Activated naive CD8-positive, alpha-beta T cell treated with anti-CD3 and anti-CD28 coated beads, Interleukin-2, amount 10 ng/mL, durations not matched to agents 7 days and 5 days (primary cell): ENCODE results near the gene NDUFB11. TPM values are rescaled to one million over a fixed set of nuclear protein-coding genes. Genes with fewer than 3 reads are reported as not detected.

Experiments used
- ATAC-seq: fragments of 150-1000 bp; cut with Tn5 transposase; one replicate; pipeline ENCODE4 v1.10.0; 2021; ENCODE audit warnings: low read depth, moderate library complexity
- POLR2A ChIA-PET: fragments of 350-600 bp; sonication (Branson Sonifier 250); formaldehyde crosslinking; loops from one replicate; lab custom pipeline; 2021; ENCODE audit warnings: antibody characterized with exemption; lab: Charles Lee
- DNase-seq: peaks from one replicate; pipeline ENCODE4 v3.0.0; 2021
- H3K27ac Mint-ChIP-seq: one replicate; pipeline ENCODE4 v1.8.0; 2022; ENCODE audit warnings: mild to moderate bottlenecking, mixed read lengths
- H3K27me3 Mint-ChIP-seq: one replicate; pipeline ENCODE4 v1.8.0; 2022; ENCODE audit warnings: mild to moderate bottlenecking, moderate library complexity, mixed read lengths
- H3K36me3 Mint-ChIP-seq: one replicate; pipeline ENCODE4 v1.8.0; 2021; ENCODE audit warnings: mild to moderate bottlenecking, mixed read lengths
- H3K4me1 Mint-ChIP-seq: one replicate; pipeline ENCODE4 v1.8.0; 2021; ENCODE audit warnings: mixed read lengths
- H3K4me3 Mint-ChIP-seq: one replicate; pipeline ENCODE4 v1.8.0; 2022; ENCODE audit warnings: mild to moderate bottlenecking, moderate library complexity, mixed read lengths
- H3K9me3 Mint-ChIP-seq: one replicate; pipeline ENCODE4 v1.8.0; 2021; ENCODE audit warnings: mixed read lengths
- total RNA-seq, 2 experiments: library from RNA; stranded (reverse); gene quantifications; one replicate each; pipeline ENCODE4 v1.2.3, GENCODE V29; 2021

Gene NDUFB11
- 10 to 100 TPM; 71.7 to 78.7 TPM for total RNA-seq

GRCh38 chrX:47144626-47145394, at the start of gene NDUFB11, which contains the start of gene RBM10:
Gene NDUFB11 (minus strand): TSS chrX:47144702. CDS start chrX:47144679, 23 bp downstream.
Gene RBM10 (plus strand): TSS chrX:47145221. CDS start chrX:47147482, 2,261 bp downstream.
- DNase-seq (peak; percentile 85), ATAC-seq (peak; percentile 95)
- POLR2A ChIA-PET = interaction anchor here (0.6 to 2.8 kb wide), 11 partner anchors 9 to 484 kb away, joined by 3 to 31 read pairs (median 4); partner anchors contain the start of genes CFP and USP11
- Mint-ChIP-seq H3K36me3 (peaks cover 21% of the 10 kb centered on the region), H3K4me1 (peaks cover 16% of the 10 kb centered on the region), H3K27me3 (no peaks in the 10 kb centered on the region), H3K9me3 (no peaks in the 10 kb centered on the region), H3K27ac (peak within 1 kb of the TSS; percentile 99), H3K4me3 (peak within 1 kb of the TSS; percentile 95)

DNA sequence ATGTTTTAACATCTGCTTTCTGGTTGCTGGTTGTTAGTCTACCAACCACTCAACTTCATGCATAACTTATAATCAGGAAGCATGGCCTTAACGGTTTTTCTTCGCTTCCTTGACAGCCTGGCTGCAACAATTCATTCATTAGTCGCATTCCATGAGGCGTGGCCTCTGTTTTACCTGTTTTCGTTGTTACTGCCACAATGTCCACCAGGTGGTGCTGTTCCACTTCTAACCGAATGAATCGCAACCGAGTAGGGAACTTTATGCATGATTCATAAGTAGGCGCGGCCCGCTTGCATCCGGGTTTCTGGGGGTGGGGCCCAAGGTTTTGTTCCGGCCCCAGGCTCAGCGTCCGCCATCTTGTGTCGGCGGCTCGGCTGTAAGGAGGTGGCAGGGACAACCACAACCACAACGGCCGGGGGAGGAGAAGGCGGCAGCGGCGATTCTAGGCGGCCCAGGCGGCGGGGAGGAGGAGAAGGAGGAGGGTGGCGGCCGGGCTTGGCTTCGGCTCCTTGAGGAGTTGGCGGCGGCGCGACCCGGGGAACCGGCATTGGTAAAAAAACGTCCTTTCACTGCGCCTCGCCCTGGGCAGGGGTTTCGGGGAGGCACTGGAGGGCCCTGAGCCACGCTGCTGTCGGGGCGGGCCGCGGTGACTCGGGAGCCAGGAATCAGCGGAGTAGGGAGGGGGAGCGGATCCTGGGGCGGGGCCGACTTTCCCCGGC, 49.1 kb upstream of the NDUFB11 start, which contains the start of gene UBA1:
UBA1 (plus strand) TSS at position 355 of the 719 bp plus-strand sequence. CDS start 4,974 bp downstream, outside the sequence.
- POLR2A ChIA-PET = interaction anchor here (0.8 to 1.1 kb wide), 3 partner anchors 189 to 330 kb away, joined by 3 read pairs; no protein-coding TSS in a partner anchor
- Mint-ChIP-seq H3K36me3 (peaks cover 7% of the 10 kb centered on the region), H3K9me3 (no peaks in the 10 kb centered on the region), H3K4me1 (peaks cover 37% of the 10 kb centered on the region), H3K4me3 (peak within 1 kb of the TSS; percentile 95), H3K27ac (peak within 1 kb of the TSS; percentile 98), H3K27me3 (no peaks in the 10 kb centered on the region)
- peak; percentile 81 for DNase-seq
- peak; percentile 67 for ATAC-seq

DNA sequence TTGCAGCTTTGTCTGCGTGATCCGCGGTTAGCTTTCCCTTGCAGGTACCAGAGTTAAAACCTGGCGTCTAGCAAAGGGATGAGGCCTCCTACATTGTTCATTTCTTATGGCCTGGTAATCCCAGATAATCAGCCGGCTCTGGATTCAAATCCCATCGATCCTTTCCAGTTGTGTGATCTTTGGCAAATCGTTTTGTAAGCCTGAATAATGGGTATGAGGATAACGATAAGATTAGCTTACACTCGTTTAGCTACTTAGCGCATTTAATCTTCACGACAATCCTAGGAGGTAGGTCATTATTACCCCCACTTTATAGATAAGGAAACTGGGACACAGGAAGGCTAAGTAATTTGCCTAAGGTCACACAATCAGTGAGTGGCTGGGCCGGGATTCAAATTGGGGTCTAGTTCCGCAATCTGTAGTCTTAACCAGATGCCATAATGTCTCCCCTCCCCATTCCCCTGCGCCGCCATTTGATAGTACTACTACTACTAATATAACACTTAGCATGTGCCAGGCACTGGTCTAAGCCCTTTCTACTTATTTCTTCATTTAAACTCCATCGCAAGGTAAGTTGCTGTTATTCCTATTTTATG, 47.4 kb upstream of the NDUFB11 start:
- no peak for DNase-seq
- Mint-ChIP-seq H3K36me3 (peaks cover 7% of the 10 kb centered on the region), H3K27ac (peak overlapping the region; percentile 95), H3K4me1 (peaks cover 32% of the 10 kb centered on the region), H3K9me3 (no peaks in the 10 kb centered on the region), H3K27me3 (no peaks in the 10 kb centered on the region), H3K4me3 (peak overlapping the region; percentile 90)
- no peak for ATAC-seq
- POLR2A ChIA-PET = interaction anchor here (1.0 to 2.9 kb wide), 5 partner anchors 26 to 332 kb away, joined by 3 to 31 read pairs (median 11); partner anchors contain the start of genes CDK16, NDUFB11, RBM10 and USP11

GRCh38 chrX:47191331-47191730, 46.8 kb upstream of the NDUFB11 start:
- Mint-ChIP-seq H3K4me1 (peaks cover 26% of the 10 kb centered on the region), H3K9me3 (no peaks in the 10 kb centered on the region), H3K27ac (peak overlapping the region; percentile 95), H3K27me3 (no peaks in the 10 kb centered on the region), H3K36me3 (peaks cover 9% of the 10 kb centered on the region), H3K4me3 (peak overlapping the region; percentile 90)
- POLR2A ChIA-PET = interaction anchor here (1.0 to 2.9 kb wide), 6 partner anchors 27 to 332 kb away, joined by 3 to 31 read pairs (median 8); partner anchors contain the start of genes CDK16, NDUFB11, RBM10 and USP11
- peak; percentile 54 for DNase-seq
- ATAC-seq = peak; percentile 8

DNA sequence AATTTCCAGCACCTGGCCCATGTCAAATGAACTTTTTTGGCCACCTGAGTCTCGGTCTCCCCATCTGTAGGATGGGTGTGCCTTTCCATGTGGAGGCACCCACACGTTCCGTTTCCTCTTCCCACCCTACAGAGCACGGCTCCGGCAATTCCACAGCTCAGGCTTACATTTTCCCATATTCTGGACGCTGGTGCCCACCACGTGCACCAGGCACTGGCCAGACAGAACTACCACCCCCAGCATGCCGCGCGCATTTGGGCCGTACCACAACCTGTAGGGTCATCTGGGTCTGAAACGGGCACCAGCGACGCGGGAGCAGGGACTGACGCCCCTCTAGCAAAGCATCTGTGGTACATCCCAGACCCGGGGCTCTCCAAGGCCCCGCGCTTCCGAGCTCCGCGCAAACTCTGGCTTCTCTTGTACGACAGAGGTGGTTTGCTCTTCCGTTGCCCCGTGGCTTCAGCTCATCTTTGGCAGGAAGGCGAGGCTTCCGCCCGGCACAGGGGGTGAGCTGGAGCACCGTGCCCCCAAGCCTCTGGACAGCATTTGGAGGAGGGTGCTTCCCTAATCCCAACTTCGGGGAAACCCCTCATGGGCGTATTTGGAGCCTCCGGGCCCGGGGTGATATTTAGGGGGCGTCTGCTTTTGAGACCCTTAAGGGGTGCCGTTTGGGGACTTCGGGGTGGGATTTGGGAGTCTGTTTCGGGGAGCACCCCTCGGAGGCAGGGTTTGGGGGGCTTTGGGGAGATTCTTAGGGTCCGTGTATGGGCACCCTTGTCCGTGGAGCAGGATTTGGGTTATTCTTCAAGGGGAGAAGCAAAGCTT, 46.2 kb upstream of the NDUFB11 start:
- POLR2A ChIA-PET = interaction anchor here (1.1 to 2.9 kb wide), 5 partner anchors 28 to 328 kb away, joined by 3 to 31 read pairs (median 11); partner anchors contain the start of genes CDK16, NDUFB11, RBM10 and USP11
- H3K4me1 Mint-ChIP-seq = peaks cover 20% of the 10 kb centered on the region
- ATAC-seq (peak; percentile 78), DNase-seq (peak; percentile 75)
- no peaks in the 10 kb centered on the region for H3K9me3 Mint-ChIP-seq
- peak overlapping the region; percentile 90 for H3K4me3 Mint-ChIP-seq
- peak overlapping the region; percentile 95 for H3K27ac Mint-ChIP-seq
- no peaks in the 10 kb centered on the region for H3K27me3 Mint-ChIP-seq
- peaks cover 6% of the 10 kb centered on the region for H3K36me3 Mint-ChIP-seq

DNA sequence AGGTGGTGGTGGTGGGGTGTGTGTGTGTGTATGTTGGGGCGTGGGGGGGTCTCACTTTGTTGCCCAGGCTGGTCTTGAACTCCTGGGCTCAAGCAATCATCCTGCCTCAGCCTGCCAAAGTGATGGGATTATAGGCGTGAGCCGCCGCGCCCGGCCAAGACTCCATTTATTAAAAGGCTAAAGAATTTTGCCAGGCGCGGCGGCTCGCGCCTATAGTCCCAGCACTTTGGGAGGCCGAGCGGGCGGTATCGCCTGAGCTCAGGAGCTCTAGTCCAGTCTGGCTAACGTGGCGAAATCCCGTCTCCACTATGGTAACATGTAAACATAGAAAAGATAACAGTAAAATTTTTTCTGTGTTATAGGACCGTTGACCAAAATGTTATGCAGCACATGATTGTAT, 45.4 kb upstream of the NDUFB11 start:
- Mint-ChIP-seq H3K36me3 (peaks cover 8% of the 10 kb centered on the region), H3K4me1 (peaks cover 15% of the 10 kb centered on the region), H3K4me3 (no peak overlapping the region), H3K27ac (no peak overlapping the region), H3K27me3 (no peaks in the 10 kb centered on the region), H3K9me3 (no peaks in the 10 kb centered on the region)
- ATAC-seq (no peak), DNase-seq (no peak)
- POLR2A ChIA-PET = interaction anchor here (2.2 to 2.9 kb wide), 2 partner anchors 43 to 45 kb away, joined by 11 to 31 read pairs; partner anchors contain the start of genes NDUFB11, RBM10 and USP11

GRCh38 chrX:47187106-47187677, 42.7 kb upstream of the NDUFB11 start:
- no peak for ATAC-seq
- Mint-ChIP-seq H3K4me3 (no peak overlapping the region), H3K36me3 (peaks cover 10% of the 10 kb centered on the region), H3K4me1 (peaks cover 5% of the 10 kb centered on the region), H3K27ac (no peak overlapping the region), H3K27me3 (no peaks in the 10 kb centered on the region), H3K9me3 (no peaks in the 10 kb centered on the region)
- POLR2A ChIA-PET = no interaction called here
- no peak for DNase-seq

DNA sequence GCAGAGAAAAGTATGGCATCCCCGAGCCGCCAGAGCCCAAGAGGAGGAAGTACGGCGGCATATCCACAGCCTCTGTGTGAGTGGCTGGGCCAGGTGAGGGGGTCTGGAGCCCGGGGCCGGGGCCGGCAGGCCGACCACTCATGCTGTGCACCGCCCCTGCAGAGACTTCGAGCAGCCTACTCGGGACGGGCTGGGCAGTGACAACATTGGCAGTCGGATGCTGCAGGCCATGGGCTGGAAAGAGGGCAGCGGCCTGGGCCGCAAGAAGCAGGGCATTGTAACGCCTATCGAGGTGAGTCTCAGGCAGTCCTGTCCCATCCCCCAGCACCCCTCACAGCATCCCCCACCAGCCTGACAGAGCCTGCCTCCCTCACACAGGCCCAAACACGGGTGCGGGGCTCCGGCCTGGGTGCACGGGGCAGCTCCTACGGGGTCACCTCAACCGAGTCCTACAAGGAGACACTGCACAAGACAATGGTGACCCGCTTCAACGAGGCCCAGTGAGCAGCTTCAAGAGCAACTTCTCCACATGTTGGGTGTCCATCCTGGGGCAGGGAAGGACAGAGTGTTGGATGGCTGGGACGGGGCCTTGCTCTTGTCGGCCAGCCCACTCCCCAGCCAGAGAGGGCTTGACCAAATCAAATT, 41.7 kb upstream of the NDUFB11 start:
- H3K27ac Mint-ChIP-seq = no peak overlapping the region
- peaks cover 5% of the 10 kb centered on the region for H3K4me1 Mint-ChIP-seq
- ATAC-seq = no peak
- no peaks in the 10 kb centered on the region for H3K27me3 Mint-ChIP-seq
- H3K4me3 Mint-ChIP-seq = no peak overlapping the region
- no peak for DNase-seq
- H3K36me3 Mint-ChIP-seq = peaks cover 10% of the 10 kb centered on the region
- no peaks in the 10 kb centered on the region for H3K9me3 Mint-ChIP-seq
- POLR2A ChIA-PET = no interaction called here

- Mint-ChIP-seq H3K4me3 (no peak overlapping the region), H3K36me3 (peaks cover 10% of the 10 kb centered on the region), H3K27ac (no peak overlapping the region), H3K9me3 (no peaks in the 10 kb centered on the region), H3K27me3 (no peaks in the 10 kb centered on the region), H3K4me1 (peaks cover 2% of the 10 kb centered on the region)
- DNase-seq (no peak), ATAC-seq (no peak)
- POLR2A ChIA-PET = interaction anchor here (0.6 kb wide), 1 partner anchor 351 kb away, joined by 4 read pairs; no protein-coding TSS in a partner anchor
Observed at GRCh38 chrX:47185241-47185640, 40.7 kb upstream of the NDUFB11 start.

GRCh38 chrX:47184486-47184885, 40.0 kb upstream of the NDUFB11 start:
- DNase-seq (no peak), ATAC-seq (no peak)
- Mint-ChIP-seq H3K27ac (no peak overlapping the region), H3K27me3 (no peaks in the 10 kb centered on the region), H3K4me1 (peaks cover 2% of the 10 kb centered on the region), H3K36me3 (peaks cover 10% of the 10 kb centered on the region), H3K9me3 (no peaks in the 10 kb centered on the region), H3K4me3 (no peak overlapping the region)
- POLR2A ChIA-PET = no interaction called here

DNA sequence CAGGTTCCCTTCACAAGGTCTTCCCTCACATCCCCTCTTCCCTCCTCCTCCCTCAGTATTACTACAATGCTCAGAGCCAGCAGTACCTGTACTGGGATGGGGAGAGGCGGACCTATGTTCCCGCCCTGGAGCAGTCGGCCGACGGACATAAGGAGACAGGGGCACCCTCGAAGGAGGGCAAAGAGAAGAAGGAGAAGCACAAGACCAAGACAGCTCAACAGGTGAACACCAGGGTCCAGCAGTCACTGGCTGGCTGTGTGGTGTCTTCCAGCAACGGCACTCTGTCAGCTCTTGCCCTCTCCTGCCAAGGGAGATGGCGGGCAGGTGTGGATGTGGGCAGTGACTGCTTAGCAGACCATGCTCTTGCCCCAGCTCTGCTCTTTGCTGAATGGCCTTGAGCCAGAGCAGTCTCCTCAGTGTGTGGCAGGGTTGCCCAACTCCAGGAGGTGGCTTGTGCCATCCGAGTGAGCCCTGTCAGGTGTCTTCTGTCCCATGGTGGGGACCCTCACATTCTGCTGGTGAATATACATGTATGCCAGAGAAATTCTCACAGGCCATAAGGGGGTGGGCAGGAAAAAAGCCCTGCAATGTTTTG, 37.7 kb upstream of the NDUFB11 start:
- Mint-ChIP-seq H3K4me1 (no peaks in the 10 kb centered on the region), H3K27me3 (no peaks in the 10 kb centered on the region), H3K4me3 (no peak overlapping the region), H3K36me3 (peaks cover 15% of the 10 kb centered on the region), H3K9me3 (no peaks in the 10 kb centered on the region), H3K27ac (no peak overlapping the region)
- ATAC-seq (no peak), DNase-seq (no peak)
- POLR2A ChIA-PET = no interaction called here
